ENCODE results near the gene MANBA.

MANBA gene

DNA sequence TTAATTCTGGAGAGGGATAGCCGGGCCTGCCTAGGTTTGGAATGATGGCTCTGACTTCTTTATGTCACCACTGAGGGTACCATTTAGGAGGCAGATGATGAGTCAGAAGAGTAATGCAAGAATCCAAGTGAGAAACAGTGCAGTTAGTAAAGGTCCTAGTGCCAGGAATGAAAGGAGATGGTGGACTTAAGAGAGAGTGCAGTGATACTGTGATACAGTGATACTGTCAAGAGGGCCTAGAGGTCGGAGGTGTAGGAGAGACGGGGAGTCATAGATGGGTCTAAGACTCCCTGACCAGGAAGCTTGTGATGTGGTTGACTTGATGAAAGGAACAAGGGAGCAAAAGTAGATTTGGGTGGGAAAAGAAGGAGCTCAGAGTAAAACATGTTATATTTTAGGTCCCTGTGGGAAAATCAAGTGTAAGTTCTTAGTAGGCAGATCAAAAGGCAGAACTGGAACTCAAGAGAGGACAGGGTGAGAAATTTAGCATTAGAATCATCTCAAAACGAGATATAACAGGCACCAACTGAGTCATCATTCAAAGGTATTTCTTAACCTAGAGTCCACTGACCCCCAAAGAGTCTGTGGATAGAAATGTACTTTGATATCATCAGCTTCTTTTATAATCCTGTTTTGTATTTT is 174.6 kb downstream of the MANBA start:
- DNase-seq = no peak

DNA sequence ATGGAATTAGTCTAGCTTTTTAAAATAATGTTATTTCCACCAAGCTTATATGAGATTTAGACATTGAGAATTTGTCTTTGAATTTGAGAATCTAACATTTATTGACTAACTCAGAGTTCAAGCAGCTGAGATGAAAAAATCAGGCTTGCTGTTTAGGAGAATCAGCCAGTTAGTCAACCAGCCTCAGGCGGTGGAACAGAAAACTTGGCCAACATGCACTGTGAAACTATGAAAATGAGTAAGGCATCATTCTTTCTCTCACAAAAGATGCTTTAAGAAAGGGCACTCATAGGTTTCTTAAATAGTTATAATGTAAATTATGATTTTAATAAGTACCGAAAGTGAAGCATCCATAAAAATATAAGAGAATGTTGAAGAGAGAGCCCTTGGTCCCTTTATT is 175.4 kb downstream of the MANBA start:
- DNase-seq = no peak

DNA sequence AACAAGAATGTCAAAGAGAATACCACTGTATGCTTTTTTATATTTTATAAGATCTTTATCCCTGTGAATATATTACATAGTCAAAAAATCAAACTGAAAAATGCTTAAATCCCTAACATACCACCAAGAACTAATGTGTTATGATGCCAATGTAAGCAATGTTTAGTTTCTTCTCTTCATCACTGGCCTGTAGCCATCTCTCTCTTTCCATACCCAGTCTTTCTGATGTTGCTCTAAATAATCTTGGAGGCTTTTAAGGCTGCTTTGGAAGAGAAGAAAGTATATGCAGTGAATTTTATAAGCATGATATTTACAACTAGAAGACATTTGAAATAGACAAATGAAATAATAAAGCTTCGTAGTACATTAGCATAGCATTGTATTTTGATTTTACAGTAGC is 176.7 kb downstream of the MANBA start:
- no peak for DNase-seq
